NCI-H146 (cell line): ENCODE data around the gene SHQ1.

Experiments
- DNase-seq: peaks from one replicate; lab custom pipeline; 2025; lab: John Stamatoyannopoulos, UW

The SHQ1 gene

DNA sequence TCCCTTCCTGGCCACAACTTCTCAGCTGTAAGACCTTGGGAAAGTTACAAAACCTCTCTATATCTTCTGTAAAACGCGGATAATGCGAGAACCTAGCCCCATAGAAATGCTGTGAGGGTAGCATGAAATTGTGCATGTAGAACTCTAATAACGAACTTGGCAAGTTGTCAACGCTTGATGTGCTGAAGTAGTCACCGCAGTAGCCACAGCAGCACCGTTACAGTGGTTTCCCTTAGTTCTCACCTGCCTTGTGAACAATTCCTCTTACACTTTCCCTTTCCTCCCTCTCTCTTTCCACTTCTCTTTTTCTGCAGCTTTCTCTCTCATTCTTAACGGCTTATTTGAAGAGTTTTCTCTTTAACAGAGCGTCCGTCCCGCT is 447 bp upstream of the SHQ1 start:
- DNase-seq = no peak

DNA sequence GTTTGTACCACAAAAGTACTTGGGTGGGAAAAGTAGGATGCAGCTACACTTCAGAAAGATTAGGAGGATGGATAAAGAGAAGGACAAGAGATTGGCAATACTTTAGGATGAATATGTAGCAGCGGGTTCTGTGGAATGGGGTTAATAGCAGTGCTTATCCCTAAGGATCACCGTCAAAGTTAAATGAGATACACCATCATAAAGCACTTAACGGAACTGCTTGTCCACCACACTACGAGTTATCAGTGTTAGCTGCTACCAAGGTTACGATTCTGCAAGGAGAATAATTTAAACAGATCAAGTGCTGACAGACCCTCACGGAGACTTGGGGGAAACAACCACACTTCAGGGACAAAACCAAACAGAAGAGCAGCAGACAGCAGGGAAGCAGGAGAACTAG is 963 bp downstream of the SHQ1 start:
- DNase-seq = no peak

DNA sequence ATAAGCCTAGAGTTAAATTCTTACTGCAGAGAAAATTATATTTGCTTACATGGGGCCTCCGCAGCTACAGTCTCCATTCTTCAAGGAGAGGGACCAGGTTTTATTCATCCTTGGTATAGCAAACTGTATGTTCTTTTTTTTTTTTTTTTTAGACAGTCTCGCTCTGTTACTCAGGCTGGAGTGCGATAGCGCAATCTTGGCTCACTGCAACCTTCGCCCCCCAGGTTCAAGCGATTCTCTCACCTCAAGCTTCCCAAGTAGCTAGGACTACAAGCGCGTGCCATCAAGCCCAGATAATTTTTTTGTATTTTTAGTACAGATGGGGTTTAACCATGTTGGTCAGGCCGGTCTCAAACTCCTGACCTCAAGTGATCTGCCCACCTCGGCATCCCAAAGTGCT is 2.1 kb downstream of the SHQ1 start:
- DNase-seq = no peak

DNA sequence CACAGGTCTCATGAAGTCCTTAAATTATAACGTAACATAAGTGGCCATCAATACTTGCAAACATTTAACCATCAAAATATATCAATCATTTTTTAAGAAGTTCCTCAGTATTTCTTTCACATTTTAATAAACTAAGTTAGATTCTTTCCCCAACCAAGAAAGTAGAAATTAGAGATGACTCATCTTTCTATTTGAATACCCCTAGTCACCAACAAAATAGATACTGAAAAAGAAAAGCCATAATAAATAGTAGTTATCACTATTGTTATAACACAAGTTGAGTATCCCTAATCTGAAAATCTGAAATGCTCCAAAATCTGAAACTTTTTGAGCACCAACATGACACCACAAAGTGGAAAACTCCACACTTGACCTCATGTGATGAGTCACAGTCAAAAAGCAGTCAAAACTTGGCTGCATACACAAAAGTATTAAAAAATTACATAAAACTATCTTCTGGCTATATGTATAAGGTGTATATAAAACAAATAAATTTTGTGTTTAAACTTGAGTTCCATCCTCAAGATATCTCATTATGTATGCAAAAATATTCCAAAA is 3.7 kb downstream of the SHQ1 start:
- no peak for DNase-seq

DNA sequence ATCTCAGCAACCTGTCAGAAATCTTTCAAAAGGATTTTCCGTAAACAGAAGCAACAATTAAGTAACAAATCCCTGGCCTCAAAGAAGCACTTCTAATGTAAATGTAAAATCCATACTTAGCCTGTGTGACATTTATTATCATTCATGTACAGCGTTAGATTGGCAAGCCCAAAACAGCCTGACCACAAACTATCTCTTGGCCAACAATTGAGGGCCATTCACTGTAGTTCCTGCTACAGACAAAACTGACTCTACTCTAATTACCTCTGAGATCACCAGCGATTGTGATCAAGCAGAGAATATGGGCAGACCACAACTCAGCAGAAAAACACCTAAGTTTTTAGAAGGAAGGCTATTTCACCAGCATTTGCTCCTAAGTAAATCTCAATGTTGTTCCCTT is 9.2 kb downstream of the SHQ1 start:
- no peak for DNase-seq

DNA sequence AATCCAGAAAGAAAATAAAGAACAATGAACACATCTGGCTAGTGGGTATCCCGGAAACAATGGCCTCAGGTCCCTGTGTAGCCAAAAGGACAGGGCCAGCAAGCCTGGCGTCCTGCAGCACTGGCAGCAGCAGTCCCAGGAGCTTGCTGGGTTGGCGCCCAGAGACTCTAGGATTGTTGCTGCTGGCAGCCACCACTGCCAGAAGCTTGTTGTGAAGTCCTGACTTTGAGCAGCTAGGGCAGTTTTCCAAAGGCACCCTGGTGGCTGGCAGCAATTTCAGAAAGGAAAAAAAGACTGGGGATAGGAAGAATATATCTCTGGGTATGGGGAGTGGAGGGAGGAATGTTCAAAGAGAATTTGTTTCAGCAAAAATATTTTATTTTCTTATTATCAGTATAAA is 11.3 kb downstream of the SHQ1 start:
- no peak for DNase-seq

DNA sequence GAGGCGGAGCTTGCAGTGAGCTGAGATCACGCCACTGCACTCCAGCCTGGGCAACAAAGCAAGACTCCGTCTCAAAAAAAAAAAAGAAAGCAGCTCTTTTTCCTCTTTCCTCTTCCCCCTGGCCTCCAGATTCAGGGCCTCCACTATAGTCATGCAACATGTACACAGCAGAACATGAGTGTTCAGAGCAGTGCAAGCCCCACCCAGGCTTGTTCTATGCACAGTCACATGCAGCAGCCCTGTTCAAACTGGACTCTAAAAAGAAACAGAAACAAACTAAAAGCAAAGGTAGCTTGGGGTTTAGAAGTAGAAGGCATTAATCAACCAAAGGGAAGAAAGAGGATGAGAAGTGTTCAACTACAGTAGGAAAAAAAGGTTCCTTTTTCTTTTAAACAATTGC is 11.8 kb downstream of the SHQ1 start:
- DNase-seq = no peak

DNA sequence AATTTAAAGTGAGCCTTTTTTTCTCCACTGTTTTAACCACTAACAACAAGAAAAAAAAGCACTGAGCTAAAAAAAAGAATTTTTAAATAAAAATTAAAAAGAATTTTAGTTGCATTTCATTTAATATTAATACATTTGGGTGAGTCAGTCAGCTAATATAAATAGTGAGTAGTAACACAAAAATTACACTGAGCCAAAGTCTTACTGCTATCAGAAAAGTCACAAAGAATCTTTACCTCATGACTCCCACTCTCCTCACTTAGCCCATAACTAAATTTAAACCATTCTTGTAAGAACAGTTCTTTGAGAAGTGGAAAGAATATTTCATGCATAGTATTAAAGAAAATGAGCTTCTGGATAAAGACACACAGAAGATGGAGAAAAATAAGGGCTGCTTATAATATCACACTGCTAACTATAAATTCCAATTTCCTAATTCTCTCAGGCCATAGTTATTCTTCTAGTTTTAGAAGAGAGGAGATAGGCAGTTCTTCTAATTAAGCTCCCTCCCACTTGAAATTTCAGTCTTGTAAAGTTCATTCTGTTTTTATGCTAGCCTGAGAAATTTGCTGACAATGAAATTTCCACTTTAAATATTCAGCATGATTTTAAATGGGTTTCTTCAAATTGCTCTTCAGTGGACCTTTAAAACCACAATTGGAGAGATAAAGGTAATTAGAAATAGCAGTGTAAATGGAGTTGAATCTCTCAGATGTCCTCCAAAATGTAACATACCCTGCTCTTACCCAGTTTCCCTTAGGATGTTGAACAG is 17.6 kb downstream of the SHQ1 start:
- no peak for DNase-seq

DNA sequence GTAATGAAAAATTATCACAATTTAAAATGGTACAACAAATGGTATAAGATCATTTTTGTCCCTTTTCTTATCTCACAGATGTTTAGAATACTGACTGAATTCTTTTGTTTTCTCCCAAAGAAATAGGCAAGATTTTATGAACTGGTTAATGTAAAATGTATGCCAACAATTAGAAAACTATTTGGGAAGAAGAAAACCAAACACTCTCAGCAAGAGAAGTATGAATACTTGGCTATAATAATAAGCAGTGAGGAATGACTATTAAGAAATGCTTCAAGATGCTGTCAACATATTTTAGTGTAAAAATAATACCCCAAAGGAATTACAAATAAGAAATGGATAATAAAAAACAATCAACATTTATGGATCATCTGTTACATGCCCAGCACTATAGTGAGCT is 18.5 kb downstream of the SHQ1 start:
- DNase-seq = no peak

DNA sequence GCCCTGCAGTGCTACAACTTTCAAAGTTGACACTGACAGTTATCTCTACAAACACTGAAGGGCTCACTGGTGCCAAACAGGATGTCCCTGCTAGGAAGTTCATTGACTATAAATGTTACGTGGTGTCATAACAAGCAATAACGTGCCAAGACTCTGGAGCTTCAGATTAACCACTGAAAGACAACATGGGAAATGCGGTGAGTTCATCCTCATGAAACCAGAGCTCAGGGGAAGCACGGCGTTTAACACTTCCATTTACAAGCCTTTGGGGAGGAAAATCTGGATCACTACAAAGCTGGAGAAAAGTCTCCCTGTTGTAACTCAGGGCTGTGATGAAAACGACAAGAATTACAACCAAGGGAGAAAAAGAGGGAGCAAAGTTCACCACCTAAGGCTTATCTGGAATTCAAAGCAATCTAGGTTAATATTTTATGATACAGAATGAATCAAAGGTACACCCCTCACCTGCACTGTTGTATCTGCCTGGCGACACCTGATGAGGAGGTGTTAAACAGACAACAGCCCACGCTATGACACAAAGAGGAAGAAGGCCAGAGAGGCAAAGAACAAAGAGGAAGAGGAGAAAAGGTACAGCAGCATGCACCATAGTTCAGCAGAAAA is 27.0 kb downstream of the SHQ1 start:
- DNase-seq = no peak

DNA sequence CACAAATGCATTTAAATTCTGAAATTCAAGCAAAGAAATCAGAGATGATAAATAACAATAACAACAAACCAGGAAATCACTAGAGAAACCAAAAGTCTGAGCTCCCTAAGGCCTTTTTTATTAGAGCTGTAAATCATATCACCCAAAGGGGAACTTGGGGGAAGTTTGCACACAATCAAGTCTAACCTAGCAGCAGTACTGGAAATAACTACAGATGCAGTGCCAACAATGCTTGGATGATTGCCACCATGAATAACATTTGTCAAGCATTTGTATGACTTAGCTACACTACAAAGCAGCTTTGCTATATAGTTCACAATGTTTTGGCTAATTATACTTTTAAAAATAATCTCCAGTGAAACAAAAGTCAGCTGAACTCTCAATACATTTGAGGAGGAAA is 27.8 kb downstream of the SHQ1 start:
- no peak for DNase-seq

DNA sequence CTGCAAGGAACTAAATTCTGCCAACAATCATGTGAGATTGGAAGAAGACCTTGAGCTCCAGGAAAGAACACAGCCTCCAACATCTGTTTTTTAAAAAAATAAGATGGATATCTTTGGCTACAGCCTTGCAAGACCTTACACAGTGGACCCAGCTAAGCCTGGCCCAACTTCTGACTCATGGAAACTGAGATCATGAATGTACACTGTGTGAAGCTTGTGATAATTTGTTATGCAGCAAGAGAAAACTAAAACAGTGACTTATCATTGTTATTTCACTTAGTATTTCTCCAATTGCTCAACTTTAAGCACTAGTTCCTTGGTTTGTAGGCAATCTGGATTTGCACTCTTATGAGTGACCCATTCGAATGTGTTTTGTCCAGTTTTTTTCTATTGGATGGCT is 29.3 kb downstream of the SHQ1 start:
- no peak for DNase-seq

DNA sequence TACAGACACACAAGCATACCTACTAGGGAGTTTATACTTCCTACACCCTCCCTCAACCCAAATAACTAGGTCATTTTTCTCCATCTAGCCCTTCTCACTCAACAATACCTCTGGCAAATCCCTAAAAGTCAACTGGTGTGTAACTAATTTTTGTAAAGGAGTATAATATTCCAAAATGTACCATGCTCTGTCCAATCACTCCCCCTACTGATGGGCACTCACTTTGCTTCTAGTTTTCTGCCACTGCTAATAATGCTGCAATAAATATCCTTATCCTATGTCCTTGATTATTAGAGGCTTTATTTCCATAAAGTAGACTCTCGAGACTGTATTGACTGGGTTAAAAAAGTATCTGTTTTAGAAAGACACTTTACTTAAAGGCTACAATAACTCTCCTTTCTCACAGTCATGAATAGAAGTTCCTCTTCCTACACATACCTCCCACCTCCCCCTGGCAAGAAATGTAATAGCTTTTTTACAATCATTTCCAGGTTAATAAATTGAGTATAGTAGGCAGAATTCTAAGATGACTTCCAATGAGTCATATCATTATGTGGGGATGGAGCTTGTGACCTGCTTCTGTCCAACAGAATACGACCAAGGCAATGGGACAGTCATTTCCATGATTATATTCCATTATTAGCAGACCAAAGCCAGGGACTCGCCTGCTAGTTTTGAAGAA is 30.0 kb downstream of the SHQ1 start:
- DNase-seq = peak; percentile 3

DNA sequence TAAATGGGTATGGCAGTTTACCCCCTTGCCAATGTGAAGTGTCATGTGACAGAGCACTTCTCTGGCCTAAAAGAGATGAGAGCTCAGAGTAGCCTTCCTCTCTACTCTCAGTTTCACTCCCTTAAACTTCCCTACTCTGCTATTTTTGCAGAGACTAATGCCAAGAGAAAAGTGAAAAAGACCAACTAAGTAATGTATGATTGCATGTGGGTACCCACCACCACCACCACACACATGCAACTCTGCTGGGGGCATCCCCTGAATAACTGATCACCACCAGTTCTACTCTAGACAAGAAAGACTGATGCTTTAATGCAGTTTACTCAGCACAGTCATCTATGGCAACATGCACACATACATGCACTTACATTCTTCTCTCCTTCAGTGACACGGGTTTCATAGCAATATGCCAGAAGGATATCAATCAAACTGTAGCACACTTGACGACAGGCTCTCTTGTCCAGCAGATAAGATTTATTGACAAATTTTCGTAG is 31.3 kb downstream of the SHQ1 start:
- DNase-seq = no peak

DNA sequence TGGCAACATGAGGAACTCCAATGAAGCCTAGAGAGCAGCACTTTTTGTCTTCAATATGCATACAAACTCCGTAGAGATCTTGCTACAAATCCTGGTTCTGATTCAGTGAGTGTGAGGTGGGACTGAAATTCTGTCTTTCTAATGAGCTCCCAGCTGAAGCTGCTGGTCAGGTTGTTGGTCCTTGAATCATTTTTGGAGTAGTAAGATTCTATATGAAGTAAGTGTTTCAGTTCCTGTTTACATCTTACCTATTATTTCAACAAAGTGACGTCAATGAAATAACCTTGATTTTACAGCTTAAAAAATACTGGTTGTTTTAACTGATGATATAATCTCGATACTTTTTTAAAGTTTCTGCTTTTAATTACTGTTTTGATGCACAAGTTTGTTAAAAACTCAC is 33.9 kb downstream of the SHQ1 start:
- DNase-seq = no peak

DNA sequence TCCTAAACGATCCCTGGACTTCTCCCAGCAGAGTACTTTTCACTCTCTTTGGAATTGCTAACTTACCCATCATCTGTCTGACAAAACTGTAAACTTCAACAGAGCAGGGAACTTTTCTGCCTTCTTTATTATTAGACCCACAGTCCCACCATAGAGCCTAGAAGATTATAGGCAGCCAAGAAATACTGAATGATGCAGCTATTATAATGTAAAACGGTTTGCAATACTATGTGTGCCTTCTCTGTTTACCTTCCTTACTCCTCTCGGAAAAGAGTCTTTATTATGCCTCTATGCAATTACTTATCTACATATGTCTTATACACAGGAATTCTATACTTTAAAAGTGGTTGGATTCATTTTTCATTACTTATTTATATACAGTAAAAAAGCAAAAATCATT is 36.0 kb downstream of the SHQ1 start:
- no peak for DNase-seq

DNA sequence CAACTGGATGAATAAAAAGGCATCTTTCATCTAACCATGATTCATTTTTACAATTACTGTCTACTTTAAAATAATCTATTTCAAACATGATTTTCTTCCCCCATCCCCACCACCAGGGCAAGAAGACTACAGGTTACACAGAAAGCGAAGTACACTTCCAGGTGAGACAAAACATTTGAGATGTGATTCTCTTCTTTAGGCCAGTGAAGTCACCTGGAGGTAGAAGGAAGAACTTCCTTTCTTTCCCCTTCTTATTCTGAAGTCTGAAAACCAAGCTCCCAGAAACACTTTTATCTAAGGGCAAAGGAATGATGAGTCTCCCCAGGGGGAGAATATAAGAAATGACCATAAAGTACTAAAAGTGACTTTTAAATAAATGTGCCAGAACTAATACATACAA is 36.7 kb downstream of the SHQ1 start:
- DNase-seq = no peak

DNA sequence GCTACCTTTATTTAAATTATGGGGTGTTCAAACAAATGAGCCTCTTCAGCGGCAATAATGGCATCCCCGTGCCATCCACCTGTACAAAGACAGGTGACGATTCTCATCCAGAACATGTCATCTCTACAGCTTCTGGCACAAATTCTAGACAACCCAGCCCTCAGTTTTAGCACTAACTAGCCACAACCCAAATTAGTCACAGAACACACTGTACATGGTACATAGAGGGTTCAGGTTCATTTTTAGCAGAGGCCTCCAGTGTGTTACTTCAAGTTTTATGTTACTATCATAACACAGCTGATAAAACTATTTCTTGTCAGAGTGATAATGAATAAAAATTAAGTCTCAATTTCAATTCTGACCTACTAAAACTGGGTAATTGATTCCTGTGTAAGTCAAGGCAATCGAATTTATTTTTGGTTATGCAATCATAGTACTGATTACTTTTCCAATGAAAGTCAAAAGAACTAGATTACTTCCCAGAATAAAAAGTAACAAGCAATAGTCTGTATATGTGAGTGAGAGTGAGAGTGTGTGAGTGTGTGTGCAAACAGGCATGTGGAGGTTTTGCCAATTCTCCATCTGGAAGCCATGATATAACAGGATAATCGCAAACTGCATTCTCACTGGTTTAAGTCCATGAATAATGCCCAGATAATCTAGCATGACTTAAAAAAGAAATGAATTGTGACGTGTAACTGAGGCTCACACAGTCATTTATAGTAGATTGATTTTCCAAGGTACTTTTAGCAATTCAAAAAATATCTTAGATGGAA is 37.4 kb downstream of the SHQ1 start:
- DNase-seq = no peak

DNA sequence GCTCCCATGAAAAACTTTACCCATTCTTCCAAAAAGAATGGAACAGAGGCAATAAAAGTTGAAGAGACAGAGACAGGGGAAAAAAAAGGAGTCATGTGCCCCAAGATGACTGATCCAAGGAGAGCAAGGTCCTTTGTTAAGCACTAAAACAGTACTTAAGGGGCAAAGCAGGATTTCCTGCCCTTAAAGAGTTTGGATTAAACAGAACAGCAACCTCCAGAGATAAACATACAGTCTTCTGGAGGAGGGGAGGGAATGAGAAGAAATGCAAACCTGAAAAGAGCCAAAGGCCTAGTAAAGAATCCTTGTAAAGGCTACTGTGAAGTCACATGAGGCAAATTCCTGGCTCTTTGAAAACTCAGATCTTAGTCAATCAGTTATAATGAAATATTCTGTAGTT is 38.2 kb downstream of the SHQ1 start:
- no peak for DNase-seq

DNA sequence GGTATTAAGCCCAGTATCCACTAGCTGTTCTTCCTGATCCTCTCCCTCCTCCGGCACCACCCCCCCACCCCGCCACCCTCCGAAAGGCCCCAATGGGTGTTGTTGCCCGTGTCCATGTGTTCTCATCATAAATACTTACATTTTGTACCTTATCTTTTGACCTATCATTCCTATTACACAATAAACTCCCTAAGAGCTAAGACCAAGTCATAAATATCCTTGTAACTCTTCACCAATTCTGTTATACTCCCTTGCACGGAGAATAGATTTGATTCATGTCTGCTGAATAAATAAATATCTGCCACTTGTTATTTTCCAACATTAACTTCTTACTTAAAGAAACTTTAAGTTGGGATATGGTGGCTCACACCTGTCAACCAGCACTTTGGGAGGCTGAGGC is 43.9 kb downstream of the SHQ1 start:
- DNase-seq = no peak

DNA sequence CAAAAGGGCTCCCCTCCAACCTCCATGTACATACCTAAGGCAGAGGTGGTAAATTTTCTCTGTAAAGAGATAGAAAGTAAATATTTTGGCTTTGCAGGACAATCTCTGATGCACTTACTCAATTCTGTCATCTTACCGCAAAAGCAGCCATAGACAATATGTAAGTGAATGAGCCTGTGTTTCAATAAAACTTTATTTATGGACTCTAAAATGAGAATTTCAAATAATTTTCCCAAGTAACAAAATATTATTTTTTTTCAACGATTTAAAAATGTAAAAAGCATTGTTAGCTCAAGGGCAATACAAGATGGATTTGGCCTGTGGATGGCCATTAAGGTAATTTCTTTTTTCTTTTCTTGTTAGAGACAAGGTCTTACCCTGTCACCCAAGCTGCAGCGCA is 44.7 kb downstream of the SHQ1 start:
- DNase-seq = no peak

DNA sequence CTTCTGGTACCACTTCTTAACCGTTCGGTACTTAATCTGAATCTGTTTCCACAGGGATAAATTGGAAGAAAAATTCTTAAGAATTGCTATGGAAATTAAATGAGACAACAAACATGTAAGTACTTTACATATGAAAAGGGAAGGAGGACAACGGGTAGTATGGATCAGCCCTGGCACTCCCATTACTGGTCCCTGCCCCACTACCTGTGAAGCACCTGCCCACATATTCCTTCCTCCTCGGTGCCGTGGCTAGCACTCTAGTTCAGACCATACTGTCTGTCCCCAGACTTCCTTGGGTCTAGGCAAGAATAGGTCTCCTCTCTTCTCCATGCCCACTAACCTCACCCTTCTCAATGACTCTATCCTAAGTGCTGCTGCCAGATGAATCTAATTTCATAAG is 46.2 kb downstream of the SHQ1 start:
- DNase-seq = no peak
